Endothelial cell of umbilical vein (primary cell): ENCODE results near the gene MOB2. TPM values are rescaled to one million over a fixed set of nuclear protein-coding genes. Genes with fewer than 3 reads are reported as not detected.

Experiments used
- BruUV-seq: library from RNA; stranded (reverse); fragments of 400-500 nt; replicated peaks from 2 replicates; lab custom pipeline; 2021; lab: Mats Ljungman, UMichigan
- CTCF ChIA-PET: fragments of 300-600, 350-600 bp; sonication (Branson Sonifier 250); formaldehyde crosslinking; loops from one replicate; lab custom pipeline; 2021; ENCODE audit warnings: antibody characterized with exemption, inconsistent platforms; lab: Charles Lee
- POLR2A ChIA-PET: fragments of 300-600, 350-600 bp; sonication (Branson Sonifier 250); formaldehyde crosslinking; loops from one replicate; lab custom pipeline; 2021; ENCODE audit warnings: antibody characterized with exemption, inconsistent platforms; lab: Charles Lee
- DNase-seq: peaks from one replicate; pipeline ENCODE4 v3.0.0-alpha.2; 2011; ENCODE audit warnings: low read depth, low spot score
- FAIRE-seq: peaks from 2 replicates; lab custom pipeline; 2011; peaks lifted over from hg19 to GRCh38; lab: Jason Lieb, UNC
- H2AFZ ChIP-seq: 2 replicates; pipeline ENCODE4 v1.6.0; 2012; ENCODE audit warnings: low read depth, low read length, control low read depth, inconsistent platforms
- H3K27ac ChIP-seq: 2 replicates; pipeline ENCODE4 v1.5.1; 2011; ENCODE audit warnings: low read depth, mild to moderate bottlenecking, control low read depth, low read length, moderate library complexity; ENCODE audit not compliant: insufficient read depth
- H3K27me3 ChIP-seq, 2 experiments: 2 replicates each; pipeline versions ENCODE4 v1.6.0 to v1.6.1; 2011; ENCODE audit warnings: low read length in 2 of 2, mixed read lengths in 1 of 2; ENCODE audit not compliant: control insufficient read depth in 2 of 2, insufficient read depth in 2 of 2
- H3K36me3 ChIP-seq, 2 experiments: 2 replicates in 1 of 2; 3 replicates in 1 of 2; pipeline ENCODE4 v1.5.1; 2011; ENCODE audit warnings: low read length in 2 of 2, mild to moderate bottlenecking in 1 of 2, moderate library complexity in 1 of 2; ENCODE audit not compliant: control insufficient read depth in 2 of 2, insufficient read depth in 2 of 2; ENCODE audit errors: extremely low read depth in 1 of 2
- H3K4me1 ChIP-seq: 3 replicates; pipeline ENCODE4 v1.5.1; 2011; ENCODE audit warnings: mild to moderate bottlenecking, low read length; ENCODE audit not compliant: control insufficient read depth, insufficient read depth; ENCODE audit errors: extremely low read depth
- H3K4me2 ChIP-seq: 2 replicates; pipeline ENCODE4 v1.6.1; 2011; ENCODE audit warnings: low read length, control low read depth, mixed read lengths; ENCODE audit not compliant: insufficient read depth
- H3K4me3 ChIP-seq, 3 experiments: fragments of 200-600 bp in 1 of 3; sonication (generic), shearing (Covaris generic) in 1 of 3; replicated peaks in 1 of 3; 2 replicates each; pipeline ENCODE4 v1.5.1; 2011 to 2016; ENCODE audit warnings: control low read depth in 3 of 3, low read length in 3 of 3, mild to moderate bottlenecking in 2 of 3, inconsistent platforms in 1 of 3, low read depth in 1 of 3, moderate library complexity in 1 of 3; ENCODE audit not compliant: insufficient read depth in 1 of 3
- H3K79me2 ChIP-seq: 2 replicates; pipeline ENCODE4 v1.6.0; 2012; ENCODE audit warnings: low read length, inconsistent platforms; ENCODE audit not compliant: control insufficient read depth, insufficient read depth
- H3K9ac ChIP-seq: replicated peaks from 2 replicates; pipeline ENCODE3; 2011; ENCODE audit warnings: low read length, control low read depth; ENCODE audit not compliant: insufficient read depth; ENCODE audit errors: extremely low read depth
- H3K9me1 ChIP-seq: replicated peaks from 3 replicates; pipeline ENCODE4 v1.6.0; 2011; ENCODE audit warnings: mild to moderate bottlenecking, low read length; ENCODE audit not compliant: control insufficient read depth, insufficient read depth; ENCODE audit errors: extremely low read depth
- H3K9me3 ChIP-seq: replicated peaks from 2 replicates; pipeline ENCODE4 v1.5.1; 2012; ENCODE audit warnings: low read length, inconsistent platforms; ENCODE audit not compliant: control insufficient read depth, insufficient read depth
- H4K20me1 ChIP-seq: replicated peaks from 2 replicates; pipeline ENCODE3; 2011; ENCODE audit warnings: mild to moderate bottlenecking, low read length; ENCODE audit not compliant: control insufficient read depth, insufficient read depth; ENCODE audit errors: extremely low read depth
- EZH2 ChIP-seq: IDR thresholded peaks from 2 replicates; pipeline ENCODE4 v1.6.1; 2012; ENCODE audit warnings: borderline replicate concordance, low read depth, mild to moderate bottlenecking, moderate library complexity, low read length, inconsistent platforms; ENCODE audit not compliant: severe bottlenecking
- FOS ChIP-seq: IDR thresholded peaks from 2 replicates; pipeline ENCODE4 v1.6.1; 2011; ENCODE audit warnings: mild to moderate bottlenecking, low read length, moderate library complexity, borderline replicate concordance; ENCODE audit not compliant: insufficient read depth
- GATA2 ChIP-seq: IDR thresholded peaks from 2 replicates; pipeline ENCODE4 v1.7.0; 2011; ENCODE audit warnings: low read depth, mild to moderate bottlenecking, moderate library complexity, mixed read lengths, low read length; ENCODE audit not compliant: insufficient read length, insufficient read depth
- JUN ChIP-seq: IDR thresholded peaks from 2 replicates; pipeline ENCODE4 v1.6.1; 2011; ENCODE audit warnings: borderline replicate concordance, low read depth; ENCODE audit not compliant: insufficient read length, insufficient read depth
- MYC ChIP-seq: IDR thresholded peaks from one replicate; pipeline ENCODE4 v1.6.1; 2011; ENCODE audit warnings: mild to moderate bottlenecking, low read depth, low read length
- POLR2A ChIP-seq: IDR thresholded peaks from 2 replicates; pipeline ENCODE4 v1.6.1; 2012; ENCODE audit warnings: low read depth, mild to moderate bottlenecking, control low read depth, low read length
- POLR2AphosphoS5 ChIP-seq: IDR thresholded peaks from 2 replicates; pipeline ENCODE4 v1.6.1; 2012; ENCODE audit warnings: low read depth, mild to moderate bottlenecking, control low read depth, low read length, moderate library complexity; ENCODE audit not compliant: insufficient read depth
- dilution Hi-C: fragments of 300-500 bp; cut with MboI; formaldehyde crosslinking; loops from one replicate; pipeline ENCODE4 v1.15.0; 2019; ENCODE audit warnings: low sequenced_read_pairs; ENCODE audit not compliant: extremely low pct_ligation_motif_present
- intact Hi-C: fragments of 100-400 bp; cut with micrococcal nuclease; formaldehyde crosslinking; loops from one replicate; pipeline ENCODE4 v1.10.0; 2022
- polyA plus RNA-seq, 4 experiments: library from polyadenylated mRNA; depleted of rRNA in 3 of 4; stranded (reverse) in 3 of 4; unstranded in 1 of 4; fragments of >200 nt; gene quantifications; 2 replicates each; pipeline versions ENCODE4 v1.2.1 to v1.2.3, GENCODE V29; 2011 to 2012; ENCODE audit warnings: missing spikeins in 1 of 4
- total RNA-seq: library from RNA; stranded (reverse); gene quantifications from 2 replicates; pipeline ENCODE4 v1.2.3, GENCODE V29; 2021
- TF ChIP-seq, protein P1 (sequence below): IDR thresholded peaks from 2 replicates; pipeline ENCODE4 v1.6.1; 2011; ENCODE audit not compliant: insufficient read depth, insufficient read length
- TF ChIP-seq, protein P2 (sequence below), 2 donors: IDR thresholded peaks; 1 replicate in 1 of 2; 2 replicates in 1 of 2; pipeline ENCODE4 v1.5.1; 2011; ENCODE audit warnings: low read length in 2 of 2, mild to moderate bottlenecking in 2 of 2, moderate library complexity in 2 of 2, control low read depth in 1 of 2, inconsistent platforms in 1 of 2, low read depth in 1 of 2; ENCODE audit not compliant: insufficient read depth in 1 of 2; ENCODE audit errors: extremely low read depth in 1 of 2

MOB2 gene
- total and polyA plus RNA-seq, 2 donors (not counting 3 experiments of a cell fraction or from before 2014, with no cell fraction given): 38.2 to 50.6 TPM

DNA sequence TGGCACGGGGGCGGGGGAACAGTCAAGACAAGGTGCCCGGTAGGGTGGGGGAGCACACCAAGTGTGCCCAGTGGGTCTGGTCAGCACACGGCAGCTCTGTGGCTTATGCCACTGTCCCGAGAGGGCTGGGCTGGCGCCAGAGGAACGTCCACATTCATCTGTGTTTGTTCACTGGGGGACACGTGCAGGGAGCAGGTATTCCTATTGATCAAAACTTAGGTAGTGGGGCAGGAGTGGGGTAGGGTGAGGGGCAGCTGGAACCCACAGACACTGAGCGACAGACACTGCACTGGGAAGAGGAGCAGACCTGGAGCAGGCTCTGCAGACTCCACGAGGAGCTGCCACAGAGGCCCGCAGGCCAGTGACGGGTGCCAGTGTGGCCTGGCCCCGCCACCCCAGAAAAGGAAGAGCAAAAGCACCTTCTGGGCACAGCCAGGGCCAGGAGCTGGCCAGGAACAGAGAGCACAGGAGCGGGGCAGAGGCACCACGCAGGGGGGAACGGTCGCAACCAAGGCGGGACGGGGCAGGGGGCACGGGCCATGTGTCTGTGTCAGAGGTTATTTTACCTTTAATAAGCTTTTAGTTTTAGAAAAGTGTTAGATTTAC lies 2.1 kb upstream of the MOB2 start:
- Histone ChIP-seq H3K4me2 (no peak overlapping the region), H3K9me1 (no peaks in the 10 kb centered on the region), H3K79me2 (peaks cover 16% of the 10 kb centered on the region), H3K27me3 (no peaks in the 10 kb centered on the region), H3K4me3 (no peak overlapping the region), H3K27ac (no peak overlapping the region), H3K4me1 (peaks cover 3% of the 10 kb centered on the region), H3K9ac (no peak overlapping the region), H3K36me3 (no peaks in the 10 kb centered on the region), H3K9me3 (no peaks in the 10 kb centered on the region), H4K20me1 (peaks cover 2% of the 10 kb centered on the region), H2AFZ (no peak overlapping the region)
- dilution Hi-C loops: no loop called here
- CTCF ChIA-PET: no interaction called here
- no peak for DNase-seq
- intact Hi-C loops: no loop called here
- FAIRE-seq: no peak
- TF ChIP-seq MYC: no peak
- TF ChIP-seq POLR2AphosphoS5: no peak
- TF ChIP-seq, protein P1, sequence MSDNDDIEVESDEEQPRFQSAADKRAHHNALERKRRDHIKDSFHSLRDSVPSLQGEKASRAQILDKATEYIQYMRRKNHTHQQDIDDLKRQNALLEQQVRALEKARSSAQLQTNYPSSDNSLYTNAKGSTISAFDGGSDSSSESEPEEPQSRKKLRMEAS: no peak
- no peak for TF ChIP-seq POLR2A
- TF ChIP-seq, protein P2, sequence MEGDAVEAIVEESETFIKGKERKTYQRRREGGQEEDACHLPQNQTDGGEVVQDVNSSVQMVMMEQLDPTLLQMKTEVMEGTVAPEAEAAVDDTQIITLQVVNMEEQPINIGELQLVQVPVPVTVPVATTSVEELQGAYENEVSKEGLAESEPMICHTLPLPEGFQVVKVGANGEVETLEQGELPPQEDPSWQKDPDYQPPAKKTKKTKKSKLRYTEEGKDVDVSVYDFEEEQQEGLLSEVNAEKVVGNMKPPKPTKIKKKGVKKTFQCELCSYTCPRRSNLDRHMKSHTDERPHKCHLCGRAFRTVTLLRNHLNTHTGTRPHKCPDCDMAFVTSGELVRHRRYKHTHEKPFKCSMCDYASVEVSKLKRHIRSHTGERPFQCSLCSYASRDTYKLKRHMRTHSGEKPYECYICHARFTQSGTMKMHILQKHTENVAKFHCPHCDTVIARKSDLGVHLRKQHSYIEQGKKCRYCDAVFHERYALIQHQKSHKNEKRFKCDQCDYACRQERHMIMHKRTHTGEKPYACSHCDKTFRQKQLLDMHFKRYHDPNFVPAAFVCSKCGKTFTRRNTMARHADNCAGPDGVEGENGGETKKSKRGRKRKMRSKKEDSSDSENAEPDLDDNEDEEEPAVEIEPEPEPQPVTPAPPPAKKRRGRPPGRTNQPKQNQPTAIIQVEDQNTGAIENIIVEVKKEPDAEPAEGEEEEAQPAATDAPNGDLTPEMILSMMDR (IDR thresholded peaks at IDR 0.05; ENCODE audit: extremely low read depth in 1 of 2, insufficient read depth in 1 of 2, low read depth in 1 of 2, low read length in 2 of 2): no peak
- no peak for TF ChIP-seq GATA2
- no peak for TF ChIP-seq FOS
- TF ChIP-seq EZH2: no peak
- TF ChIP-seq JUN: no peak
- BruUV-seq: no TSS peak
- POLR2A ChIA-PET: interaction anchor here (0.7 kb wide), 1 partner anchor 756 kb away, joined by 9 read pairs; no protein-coding TSS in a partner anchor
